ENCODE data around the gene PRR5L.

- no peak for TF ChIP-seq CTCF (IDR thresholded peaks at IDR 0.05; ENCODE audit: insufficient read depth, low read length)
- no peak for TF ChIP-seq POLR2AphosphoS5 (IDR thresholded peaks at IDR 0.05; ENCODE audit: low read depth)
- TF ChIP-seq GABPA (IDR thresholded peaks at IDR 0.05; ENCODE audit: low read depth) = no peak
- TF ChIP-seq SPI1 (IDR thresholded peaks at IDR 0.05; ENCODE audit: borderline replicate concordance, low read depth) = no peak
- TF ChIP-seq REST (IDR thresholded peaks at IDR 0.05; ENCODE audit: insufficient replicate concordance, low read depth) = no peak
Measured at GRCh38 chr11:36485298-36486002, 189.4 kb downstream of the PRR5L start.
